H1 (cell line): ENCODE measurements around the gene DDR1.

Source experiments
- CHD2 ChIP-seq: IDR thresholded peaks from 2 replicates; pipeline ENCODE4 v1.6.1; 2012; ENCODE audit warnings: low read length, improper control_type of control experiment
- EP300 ChIP-seq, 2 experiments: IDR thresholded peaks; 1 replicate in 1 of 2; 2 replicates in 1 of 2; pipeline ENCODE4 v1.6.1; 2011 to 2012; ENCODE audit warnings: low read depth in 2 of 2, low read length in 2 of 2, mild to moderate bottlenecking in 2 of 2, borderline replicate concordance in 1 of 2, inconsistent platforms in 1 of 2, moderate library complexity in 1 of 2
- EZH2 ChIP-seq: fragments of 200-600 bp; sonication (generic); IDR thresholded peaks from 2 replicates; pipeline ENCODE4 v1.7.1; 2012; ENCODE audit warnings: low read depth, mild to moderate bottlenecking, moderate library complexity, low read length, inconsistent platforms; ENCODE audit not compliant: severe bottlenecking
- POLR2A ChIP-seq, 2 experiments: IDR thresholded peaks; 1 replicate in 1 of 2; 2 replicates in 1 of 2; pipeline ENCODE4 v1.6.1; 2011; ENCODE audit warnings: low read depth in 2 of 2, low read length in 2 of 2, mild to moderate bottlenecking in 2 of 2; ENCODE audit errors: control extremely low read depth in 1 of 2
- SIRT6 ChIP-seq: IDR thresholded peaks from one replicate; pipeline ENCODE4 v1.7.1; 2012; ENCODE audit warnings: low read length, inconsistent platforms
- TF ChIP-seq, protein P1 (sequence below), 3 experiments: IDR thresholded peaks; 1 replicate in 2 of 3; 2 replicates in 1 of 3; pipeline versions ENCODE4 v1.5.1 to v1.6.1; 2011; ENCODE audit warnings: low read length in 3 of 3, mild to moderate bottlenecking in 3 of 3, inconsistent platforms in 2 of 3, low read depth in 1 of 3, moderate library complexity in 1 of 3; ENCODE audit not compliant: insufficient read depth in 1 of 3; ENCODE audit errors: control extremely low read depth in 1 of 3

DNA sequence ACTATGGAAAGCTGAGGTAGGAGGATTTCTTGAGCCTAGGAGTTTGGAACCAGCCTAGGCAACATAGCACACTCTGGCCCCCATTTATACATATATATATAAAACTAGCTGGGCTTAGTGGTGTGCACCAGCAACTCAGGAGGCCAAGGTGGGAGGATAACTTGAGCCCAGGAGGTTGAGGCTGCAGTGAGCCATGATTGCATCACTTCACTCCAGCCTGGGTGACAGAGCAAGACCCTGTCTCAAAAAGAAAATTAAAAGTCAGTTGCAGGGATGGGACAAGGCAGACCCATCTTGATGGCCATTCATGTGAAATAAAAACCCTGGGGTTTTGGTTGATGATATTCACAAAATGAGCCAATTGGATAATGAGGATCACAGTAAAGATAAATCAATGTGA lies 17.1 kb downstream of the DDR1 start:
- TF ChIP-seq, protein P1, sequence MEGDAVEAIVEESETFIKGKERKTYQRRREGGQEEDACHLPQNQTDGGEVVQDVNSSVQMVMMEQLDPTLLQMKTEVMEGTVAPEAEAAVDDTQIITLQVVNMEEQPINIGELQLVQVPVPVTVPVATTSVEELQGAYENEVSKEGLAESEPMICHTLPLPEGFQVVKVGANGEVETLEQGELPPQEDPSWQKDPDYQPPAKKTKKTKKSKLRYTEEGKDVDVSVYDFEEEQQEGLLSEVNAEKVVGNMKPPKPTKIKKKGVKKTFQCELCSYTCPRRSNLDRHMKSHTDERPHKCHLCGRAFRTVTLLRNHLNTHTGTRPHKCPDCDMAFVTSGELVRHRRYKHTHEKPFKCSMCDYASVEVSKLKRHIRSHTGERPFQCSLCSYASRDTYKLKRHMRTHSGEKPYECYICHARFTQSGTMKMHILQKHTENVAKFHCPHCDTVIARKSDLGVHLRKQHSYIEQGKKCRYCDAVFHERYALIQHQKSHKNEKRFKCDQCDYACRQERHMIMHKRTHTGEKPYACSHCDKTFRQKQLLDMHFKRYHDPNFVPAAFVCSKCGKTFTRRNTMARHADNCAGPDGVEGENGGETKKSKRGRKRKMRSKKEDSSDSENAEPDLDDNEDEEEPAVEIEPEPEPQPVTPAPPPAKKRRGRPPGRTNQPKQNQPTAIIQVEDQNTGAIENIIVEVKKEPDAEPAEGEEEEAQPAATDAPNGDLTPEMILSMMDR (IDR thresholded peaks at IDR 0.05; ENCODE audit: control extremely low read depth in 1 of 3, insufficient read depth in 1 of 3, low read depth in 1 of 3, low read length in 3 of 3), result no peak
- TF ChIP-seq POLR2A (IDR thresholded peaks at IDR 0.05; ENCODE audit: control extremely low read depth in 1 of 2, low read depth in 2 of 2, low read length in 2 of 2) (no peak), EZH2 (no peak), EP300 (IDR thresholded peaks at IDR 0.05; ENCODE audit: borderline replicate concordance in 1 of 2, low read depth in 2 of 2, low read length in 2 of 2) (no peak), CHD2 (no peak), SIRT6 (no peak)
